ENCODE data around the gene C6orf120.

GRCh38 chr6:169695131-169695530, 6.8 kb upstream of the C6orf120 start:
- no peak for TF ChIP-seq CTCF (IDR thresholded peaks at IDR 0.05 in 2 of 3, conservative IDR thresholded peaks at IDR 0.05 in 1 of 3; ENCODE audit: borderline replicate concordance in 1 of 3, insufficient read depth in 1 of 3, low read depth in 2 of 3, low read length in 2 of 3)
- no peak for TF ChIP-seq POLR2A (IDR thresholded peaks at IDR 0.05; ENCODE audit: borderline replicate concordance, extremely low read depth, insufficient read depth, insufficient read length)
- no peak for TF ChIP-seq ATF3 (IDR thresholded peaks at IDR 0.05)
- no peak for TF ChIP-seq EZH2 (IDR thresholded peaks at IDR 0.05)
- no peak for TF ChIP-seq MAX (IDR thresholded peaks at IDR 0.05)
- TF ChIP-seq EGR1 (IDR thresholded peaks at IDR 0.05; ENCODE audit: low read depth), result no peak
- TF ChIP-seq REST (IDR thresholded peaks at IDR 0.05; ENCODE audit: low read depth), result no peak
- TF ChIP-seq POLR2AphosphoS5 (IDR thresholded peaks at IDR 0.05; ENCODE audit: low read depth, low read length), result no peak
